Pancreas (tissue), 10 donors: ENCODE measurements around the gene VPS18. TPM values are rescaled to one million over a fixed set of nuclear protein-coding genes. Genes with fewer than 3 reads are reported as not detected.
"Not testable (repeated sequence)": the region's sequence is repeated elsewhere in the genome, so short reads cannot be mapped to it uniquely, and the experiment has no call there.

Source experiments
- ATAC-seq, 4 donors: fragments of 200-7000 bp; cut with Tn5 transposase; one replicate each; pipeline versions ENCODE4 v1.8.0 to v1.9.1; 2020; ENCODE audit warnings: mild to moderate bottlenecking in 4 of 4, moderate library complexity in 4 of 4
- DNase-seq, 6 donors: peaks; one replicate each; pipeline ENCODE4 v3.0.0-alpha.2; 2020
- FAIRE-seq: peaks from 2 replicates; lab custom pipeline; 2012; peaks lifted over from hg19 to GRCh38; lab: Jason Lieb, UNC
- H3K27ac ChIP-seq, 4 donors: fragments of 200-600 bp; sonication (generic); 1 replicate in 3 of 4; 2 replicates in 1 of 4; pipeline versions ENCODE4 v1.5.0 to v1.8.0; 2020
- H3K27me3 ChIP-seq, 4 donors: fragments of 200-600 bp; one replicate each; pipeline ENCODE4 v1.8.0; 2021
- H3K36me3 ChIP-seq, 3 donors: fragments of 200-600 bp; sonication (generic) in 1 of 3; one replicate each; pipeline versions ENCODE4 v1.5.0 to v1.8.0; 2020 to 2021
- H3K4me1 ChIP-seq, 3 donors: fragments of 200-600 bp; one replicate each; pipeline ENCODE4 v1.8.0; 2021
- H3K4me3 ChIP-seq, 4 donors: fragments of 200-600 bp; sonication (generic) in 2 of 4; one replicate each; pipeline versions ENCODE4 v1.5.0 to v1.8.0; 2020 to 2021
- H3K9me3 ChIP-seq, 4 donors: fragments of 200-600 bp; one replicate each; pipeline ENCODE4 v1.8.0; 2021
- WGBS, 2 donors: extraction: QIAGEN DNeasy Blood & Tissue Kit; methylation state at CpG; one replicate each; pipeline ENCODE4 v1.1.7; 2013; 5-methylcytosine and 5-hydroxymethylcytosine counted together
- intact Hi-C, 3 donors: fragments of 100-400 bp; cut with DNase I; formaldehyde crosslinking; loops; one replicate each; pipeline versions ENCODE4 v1.11.1 to v1.14.2; 2022
- polyA plus RNA-seq, 2 donors: library from polyadenylated mRNA; stranded (reverse); fragments of 200-250 nt; gene quantifications; one replicate each; pipeline ENCODE4 v1.2.3, GENCODE V29; 2013
- total RNA-seq, 6 donors: library from RNA; stranded (reverse); fragmentation: NEBNext Ultra II Directional in 4 of 6; extraction: Animal tissue kit (Norgen Biotek cat#: 25700) in 4 of 6; gene quantifications; one replicate each; pipeline versions ENCODE4 v1.2.1 to v1.2.4, GENCODE V29; 2021 to 2023
- TF ChIP-seq, protein P1 (sequence below), 4 donors: fragments of 200-600 bp; sonication (generic) in 3 of 4; IDR thresholded peaks; one replicate each; pipeline versions ENCODE4 v1.5.0 to v1.8.0; 2021; ENCODE audit warnings: antibody characterized with exemption in 4 of 4
- donor health status: healthy with polysubstance abuse.
- donor health status: DM: no; HTN: no; CAD: no; lungs with moderate emphysema.
- donor health status: DM: no; HTN: no; CAD: no.
- donor health status: control.
- donor health status: control.
- donor health status: Bipolar disorder and iron deficiency.
- donor health status: DM: yes; HTN: yes; CAD: no.
- donor health status: DM: no; HTN: no; CAD: no.
- donor health status: DM: no; HTN: no; CAD: no.
- donor health status: DM: yes; HTN: yes; CAD: no.

Gene VPS18
- total and polyA plus RNA-seq, 8 donors, result 4.4 to 12.5 (median 6.8) TPM

- intact Hi-C loops, result loop anchor here in 1 of 3 donors (5.0 kb wide), 1 partner anchor 35 kb away; the partner anchor contains the start of gene VPS18
These were observed 36.5 kb upstream of the VPS18 start for GRCh38 chr15:40857601-40858341.

GRCh38 chr15:40858706-40859105, 35.5 kb upstream of the VPS18 start:
- 29 to 38% methylated on average over 10 of the region's 10 CpGs for WGBS, 2 donors
- no peak overlapping the region for H3K4me3 ChIP-seq
- peaks cover 6 to 33% (median 8%) of the 10 kb centered on the region in 3 donors for H3K4me1 ChIP-seq
- H3K9me3 ChIP-seq, result no peaks in the 10 kb centered on the region
- peak overlapping the region in 3 of 4 donors; percentile 1 to 55 (median 22) for H3K27ac ChIP-seq
- peak; percentile 8 to 54 (median 48) for ATAC-seq
- FAIRE-seq, result no peak
- no peaks in the 10 kb centered on the region for H3K27me3 ChIP-seq
- peak in 5 of 6 donors; percentile 52 to 62 (median 54) for DNase-seq
- TF ChIP-seq, protein P1, sequence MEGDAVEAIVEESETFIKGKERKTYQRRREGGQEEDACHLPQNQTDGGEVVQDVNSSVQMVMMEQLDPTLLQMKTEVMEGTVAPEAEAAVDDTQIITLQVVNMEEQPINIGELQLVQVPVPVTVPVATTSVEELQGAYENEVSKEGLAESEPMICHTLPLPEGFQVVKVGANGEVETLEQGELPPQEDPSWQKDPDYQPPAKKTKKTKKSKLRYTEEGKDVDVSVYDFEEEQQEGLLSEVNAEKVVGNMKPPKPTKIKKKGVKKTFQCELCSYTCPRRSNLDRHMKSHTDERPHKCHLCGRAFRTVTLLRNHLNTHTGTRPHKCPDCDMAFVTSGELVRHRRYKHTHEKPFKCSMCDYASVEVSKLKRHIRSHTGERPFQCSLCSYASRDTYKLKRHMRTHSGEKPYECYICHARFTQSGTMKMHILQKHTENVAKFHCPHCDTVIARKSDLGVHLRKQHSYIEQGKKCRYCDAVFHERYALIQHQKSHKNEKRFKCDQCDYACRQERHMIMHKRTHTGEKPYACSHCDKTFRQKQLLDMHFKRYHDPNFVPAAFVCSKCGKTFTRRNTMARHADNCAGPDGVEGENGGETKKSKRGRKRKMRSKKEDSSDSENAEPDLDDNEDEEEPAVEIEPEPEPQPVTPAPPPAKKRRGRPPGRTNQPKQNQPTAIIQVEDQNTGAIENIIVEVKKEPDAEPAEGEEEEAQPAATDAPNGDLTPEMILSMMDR (IDR thresholded peaks at IDR 0.05), result no peak
- intact Hi-C loops, result loop anchor here in 1 of 3 donors (5.0 kb wide), 1 partner anchor 34 kb away; the partner anchor contains the start of gene VPS18
- H3K36me3 ChIP-seq, result peaks cover 0 to 33% (median 12%) of the 10 kb centered on the region in 3 donors

More at GRCh38 chr15:40857601-40858341, 36.5 kb upstream of the VPS18 start:
- FAIRE-seq, result no peak
- WGBS, 2 donors, result 16 to 19% methylated on average over 15 of the region's 15 CpGs
- Histone ChIP-seq H3K36me3 (peaks cover 0 to 42% (median 19%) of the 10 kb centered on the region in 3 donors), H3K9me3 (no peaks in the 10 kb centered on the region), H3K27ac (peak overlapping the region in 3 of 4 donors; percentile 18 to 62 (median 55)), H3K27me3 (no peaks in the 10 kb centered on the region), H3K4me3 (no peak overlapping the region), H3K4me1 (peaks cover 6 to 28% (median 8%) of the 10 kb centered on the region in 3 donors)
- peak; percentile 83 to 91 (median 89) for ATAC-seq
- DNase-seq, result peak; percentile 77 to 94 (median 90)
- TF ChIP-seq, protein P1 (IDR thresholded peaks at IDR 0.05), result peak; percentile 93 to 98 (median 94)

DNA sequence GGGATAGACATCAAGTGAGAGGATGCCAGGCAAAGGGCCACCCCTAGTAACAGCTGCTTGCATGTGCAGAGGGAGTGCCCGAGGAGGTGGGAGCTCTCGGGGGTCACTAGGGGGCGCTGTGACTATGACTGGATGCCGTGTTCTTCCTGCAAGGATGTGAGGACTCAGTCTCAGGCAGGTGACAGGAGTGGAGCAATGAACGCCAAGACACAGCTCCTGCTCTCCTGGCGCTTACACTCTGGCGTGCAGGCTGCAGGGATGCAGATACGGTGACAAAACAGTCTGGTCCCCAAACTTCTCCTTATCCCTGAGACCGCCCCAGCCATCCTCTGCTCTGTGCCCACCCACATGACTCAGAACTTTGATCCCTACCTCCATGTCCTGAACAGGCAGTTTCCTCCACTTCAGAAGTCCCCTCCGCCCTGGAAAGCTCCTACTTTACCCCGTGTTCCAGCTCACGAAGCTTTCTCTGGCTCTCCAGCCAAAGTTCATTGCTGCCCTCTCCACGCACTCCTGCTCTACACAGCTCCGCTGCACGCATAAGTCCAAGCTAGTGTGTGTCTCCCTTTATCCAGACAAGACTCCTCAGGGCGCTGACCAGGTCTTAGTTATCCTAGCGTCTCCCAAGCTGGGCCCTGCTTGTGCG, 34.9 kb upstream of the VPS18 start:
- DNase-seq (peak; percentile 81 to 93 (median 88)), ATAC-seq (peak; percentile 69 to 82 (median 81)), FAIRE-seq (no peak)
- no peak overlapping the region for H3K4me3 ChIP-seq
- H3K4me1 ChIP-seq, result peaks cover 8 to 38% (median 11%) of the 10 kb centered on the region in 3 donors
- intact Hi-C loops, result loop anchor here in 1 of 3 donors (5.0 kb wide), 1 partner anchor 33 kb away; the partner anchor contains the start of gene VPS18
- no peaks in the 10 kb centered on the region for H3K9me3 ChIP-seq
- TF ChIP-seq, protein P1 (IDR thresholded peaks at IDR 0.05), result peak; percentile 73 to 80 (median 75)
- 34 to 37% methylated on average over 18 of the region's 18 CpGs for WGBS, 2 donors
- peaks cover 0 to 28% (median 8%) of the 10 kb centered on the region in 3 donors for H3K36me3 ChIP-seq
- peak overlapping the region in 2 of 4 donors; percentile 22 to 55 for H3K27ac ChIP-seq
- H3K27me3 ChIP-seq, result no peaks in the 10 kb centered on the region

DNA sequence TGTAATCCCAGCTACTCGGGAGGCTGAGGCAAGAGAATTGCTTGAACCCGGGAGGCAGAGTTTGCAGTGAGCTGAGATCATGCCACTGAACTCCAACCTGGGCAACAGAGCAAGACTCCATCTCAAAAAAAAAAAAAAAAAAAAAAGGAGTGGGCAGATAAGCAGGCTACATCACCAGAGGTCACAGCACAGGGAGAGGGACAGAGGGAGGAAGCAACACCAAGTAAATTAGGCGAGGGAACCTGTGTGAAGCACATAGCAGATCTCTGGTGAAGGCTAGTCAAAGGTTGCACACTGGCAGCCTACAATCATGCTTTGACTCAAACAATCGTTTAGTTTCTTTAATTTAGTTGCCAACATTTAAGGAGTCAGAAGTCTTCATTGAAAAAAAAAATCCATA, 33.1 kb upstream of the VPS18 start:
- WGBS, 2 donors, result 61 to 68% methylated on average over 4 of the region's 4 CpGs
- intact Hi-C loops, DNase-seq, H3K4me3 ChIP-seq, H3K27ac ChIP-seq, H3K9me3 ChIP-seq, H3K27me3 ChIP-seq, FAIRE-seq, ATAC-seq: not testable (repeated sequence)
- peaks cover 8 to 47% (median 13%) of the 10 kb centered on the region in 3 donors for H3K4me1 ChIP-seq
- H3K36me3 ChIP-seq, result peaks cover 0 to 10% (median 0%) of the 10 kb centered on the region in 3 donors

- Histone ChIP-seq H3K36me3 (no peaks in the 10 kb centered on the region), H3K9me3 (no peaks in the 10 kb centered on the region), H3K27ac (peak overlapping the region in 3 of 4 donors; percentile 33 to 68 (median 65)), H3K4me3 (no peak overlapping the region), H3K27me3 (no peaks in the 10 kb centered on the region), H3K4me1 (peaks cover 12 to 39% (median 13%) of the 10 kb centered on the region in 3 donors)
- FAIRE-seq (no peak), ATAC-seq (peak; percentile 30 to 55 (median 34)), DNase-seq (peak in 1 of 6 donors; percentile 46)
- WGBS, 2 donors, result 13 to 25% methylated on average over 4 of the region's 4 CpGs
- intact Hi-C loops, result no loop called here
- TF ChIP-seq, protein P1 (IDR thresholded peaks at IDR 0.05), result no peak
These were observed 30.5 kb upstream of the VPS18 start for GRCh38 chr15:40863660-40864270.
